RWPE1 (cell line): ENCODE data around the gene KCNN3.
A peak's percentile ranks its signal among the peaks of the same experiment; 100 is the strongest.

Source experiments
- CTCF ChIA-PET: fragments of 350-600 bp; sonication (Branson Sonifier 250); formaldehyde crosslinking; extraction: SDS; loops from one replicate; lab custom pipeline; 2021; lab: Yijun Ruan, JAX
- POLR2A ChIA-PET: fragments of 400-600 bp; formaldehyde crosslinking; extraction: SDS; loops from one replicate; lab custom pipeline; 2020; ENCODE audit warnings: antibody characterized with exemption; ENCODE audit not compliant: low non-redundant PET; lab: Yijun Ruan, JAX
- DNase-seq: peaks from one replicate; pipeline ENCODE4 v3.0.0; 2012; ENCODE audit warnings: low spot score
- H3K27ac ChIP-seq: fragments of 450-650 bp; 2 replicates; pipeline ENCODE4 v1.5.1; 2017
- TF ChIP-seq, protein P1 (sequence below): fragments of 450-650 bp; conservative IDR thresholded peaks from 2 replicates; pipeline ENCODE4 v1.5.1; 2017; ENCODE audit warnings: low read depth, mild to moderate bottlenecking

KCNN3 gene

DNA sequence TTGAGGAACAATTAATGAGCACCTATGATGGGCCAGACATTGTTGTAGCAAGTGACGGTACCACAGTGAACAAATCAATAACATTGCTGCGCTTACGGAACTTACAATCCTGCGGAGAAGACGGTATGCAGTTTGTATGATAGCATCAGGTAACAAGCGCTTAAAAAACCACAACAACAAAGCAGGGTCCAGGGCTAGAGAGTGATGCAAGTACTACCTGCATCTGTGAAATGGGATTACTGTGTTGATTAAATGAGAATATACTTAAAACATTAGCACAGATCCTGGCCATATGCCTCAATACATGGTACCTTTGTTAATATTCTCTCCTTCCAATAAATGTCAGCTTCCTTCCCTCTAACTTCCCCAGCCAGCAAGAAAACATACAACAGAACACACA lies 151.5 kb downstream of the KCNN3 start:
- CTCF ChIA-PET = interaction anchor here (0.6 kb wide), 1 partner anchor 172 kb away, joined by 5 read pairs; no protein-coding TSS in a partner anchor

DNA sequence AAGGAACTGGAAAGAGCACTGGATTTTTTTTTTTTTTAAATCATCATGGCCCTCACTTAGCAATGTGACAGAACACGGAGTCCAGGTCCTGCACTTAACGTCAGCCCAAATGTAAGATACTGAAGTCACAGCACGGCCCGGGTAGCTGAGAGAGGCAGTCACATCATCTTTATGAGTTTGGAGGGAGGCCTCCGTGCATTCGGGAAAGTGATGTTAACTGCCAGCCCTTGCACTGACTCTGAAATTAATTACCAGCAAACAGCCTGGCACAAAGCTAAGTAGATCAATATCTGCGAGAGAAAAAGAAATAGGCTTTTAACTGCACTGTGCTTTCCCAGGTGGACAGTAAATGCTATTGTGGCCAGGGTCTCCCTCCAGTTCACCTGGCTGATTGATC lies 152.6 kb downstream of the KCNN3 start:
- ChIA-PET POLR2A (no interaction called here), CTCF (interaction anchor here (0.9 kb wide), 1 partner anchor 43 kb away, joined by 3 read pairs; no protein-coding TSS in a partner anchor)

More for the DNA sequence above, 151.5 kb downstream of the KCNN3 start:
- POLR2A ChIA-PET = no interaction called here
- DNase-seq = no peak
- no peak overlapping the region for H3K27ac ChIP-seq
- TF ChIP-seq, protein P1, sequence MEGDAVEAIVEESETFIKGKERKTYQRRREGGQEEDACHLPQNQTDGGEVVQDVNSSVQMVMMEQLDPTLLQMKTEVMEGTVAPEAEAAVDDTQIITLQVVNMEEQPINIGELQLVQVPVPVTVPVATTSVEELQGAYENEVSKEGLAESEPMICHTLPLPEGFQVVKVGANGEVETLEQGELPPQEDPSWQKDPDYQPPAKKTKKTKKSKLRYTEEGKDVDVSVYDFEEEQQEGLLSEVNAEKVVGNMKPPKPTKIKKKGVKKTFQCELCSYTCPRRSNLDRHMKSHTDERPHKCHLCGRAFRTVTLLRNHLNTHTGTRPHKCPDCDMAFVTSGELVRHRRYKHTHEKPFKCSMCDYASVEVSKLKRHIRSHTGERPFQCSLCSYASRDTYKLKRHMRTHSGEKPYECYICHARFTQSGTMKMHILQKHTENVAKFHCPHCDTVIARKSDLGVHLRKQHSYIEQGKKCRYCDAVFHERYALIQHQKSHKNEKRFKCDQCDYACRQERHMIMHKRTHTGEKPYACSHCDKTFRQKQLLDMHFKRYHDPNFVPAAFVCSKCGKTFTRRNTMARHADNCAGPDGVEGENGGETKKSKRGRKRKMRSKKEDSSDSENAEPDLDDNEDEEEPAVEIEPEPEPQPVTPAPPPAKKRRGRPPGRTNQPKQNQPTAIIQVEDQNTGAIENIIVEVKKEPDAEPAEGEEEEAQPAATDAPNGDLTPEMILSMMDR = no peak

DNA sequence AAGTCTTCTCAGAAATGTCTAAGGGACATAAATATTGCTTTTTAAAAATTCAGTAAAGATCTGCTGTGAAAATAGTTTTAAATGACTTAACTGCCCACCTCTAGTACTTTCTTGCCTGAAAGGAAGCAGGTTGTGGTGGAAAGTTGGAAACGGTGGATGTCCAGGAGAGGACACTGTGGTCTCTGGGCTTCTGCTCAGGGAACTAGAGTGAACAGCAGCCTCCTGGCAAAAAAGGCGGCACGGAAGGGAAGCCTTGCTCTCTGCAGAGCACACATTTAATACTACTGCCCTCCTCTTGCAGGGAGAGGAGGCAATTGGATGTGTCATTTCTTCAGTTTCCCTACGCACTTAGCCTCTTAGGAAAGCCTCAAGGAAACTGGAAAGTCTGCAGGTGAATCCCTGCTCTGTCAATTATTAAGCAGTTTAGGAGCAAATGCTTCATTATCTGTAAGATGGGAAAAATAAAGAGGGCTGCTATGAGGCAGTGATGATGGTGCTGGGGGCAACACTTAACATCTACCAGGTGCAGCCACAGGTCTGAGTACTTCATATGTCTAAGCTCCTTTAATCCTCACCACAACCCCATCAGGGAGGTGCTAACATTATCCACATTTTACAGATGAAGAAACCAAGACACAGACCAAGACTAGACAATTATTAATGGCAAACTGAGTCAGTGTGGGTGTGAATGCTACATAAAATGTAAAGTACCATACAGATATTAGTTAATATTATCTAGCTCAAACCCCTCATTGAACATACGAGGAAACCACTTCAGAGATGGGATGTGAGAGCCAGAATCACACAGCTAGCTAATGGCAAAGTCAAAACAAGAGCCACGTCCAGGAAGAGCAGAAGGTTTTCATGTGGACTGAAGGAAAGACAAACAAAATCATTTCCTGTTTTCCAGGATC lies 153.2 kb downstream of the KCNN3 start:
- H3K27ac ChIP-seq = no peak overlapping the region
- ChIA-PET CTCF (interaction anchor here (0.9 kb wide), 1 partner anchor 42 kb away, joined by 3 read pairs; no protein-coding TSS in a partner anchor), POLR2A (no interaction called here)
- TF ChIP-seq, protein P1 = no peak
- no peak for DNase-seq

More for the DNA sequence above, 152.6 kb downstream of the KCNN3 start:
- TF ChIP-seq, protein P1 = no peak
- H3K27ac ChIP-seq = no peak overlapping the region
- no peak for DNase-seq

- no peak for DNase-seq
- POLR2A ChIA-PET = interaction anchor here (0.7 kb wide), 1 partner anchor 27 kb away, joined by 3 read pairs; no protein-coding TSS in a partner anchor
- CTCF ChIA-PET = interaction anchor here (0.8 kb wide), 1 partner anchor 18 kb away, joined by 3 read pairs; no protein-coding TSS in a partner anchor
- no peak overlapping the region for H3K27ac ChIP-seq
- TF ChIP-seq, protein P1 = no peak
Observed at GRCh38 chr1:154716011-154716410, 154.1 kb downstream of the KCNN3 start.

- H3K27ac ChIP-seq = no peak overlapping the region
- no peak for DNase-seq
- TF ChIP-seq, protein P1 = no peak
- ChIA-PET CTCF (interaction anchor here (0.8 kb wide), 1 partner anchor 17 kb away, joined by 3 read pairs; no protein-coding TSS in a partner anchor), POLR2A (interaction anchor here (0.7 kb wide), 1 partner anchor 28 kb away, joined by 3 read pairs; no protein-coding TSS in a partner anchor)
Observed at GRCh38 chr1:154715385-154715784, 154.7 kb downstream of the KCNN3 start.

DNA sequence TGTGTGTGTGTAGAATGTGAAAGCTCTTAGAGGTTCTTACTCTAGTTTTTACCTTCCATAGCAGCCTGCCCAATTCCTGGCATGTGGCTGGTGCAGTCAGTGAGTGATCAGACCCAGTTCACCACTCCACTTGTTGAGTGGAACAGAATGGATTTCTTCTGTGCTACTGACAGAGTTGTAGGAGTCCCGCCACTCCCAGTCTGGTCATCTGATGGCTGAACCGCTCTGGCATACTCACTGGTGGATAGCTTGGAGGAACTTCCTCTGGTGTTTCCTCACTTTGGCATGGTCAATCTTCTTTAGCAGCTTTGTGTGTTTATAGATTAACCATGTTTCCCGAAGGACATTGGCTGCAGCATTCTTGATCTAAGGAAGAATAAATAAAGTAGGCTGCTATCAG lies 155.4 kb downstream of the KCNN3 start:
- TF ChIP-seq, protein P1 = no peak
- CTCF ChIA-PET = no interaction called here
- DNase-seq = peak; percentile 33
- H3K27ac ChIP-seq = no peak overlapping the region; the same call in 1 of the 2 replicates
- POLR2A ChIA-PET = interaction anchor here (0.5 kb wide), 1 partner anchor 108 kb away, joined by 4 read pairs; no protein-coding TSS in a partner anchor
